Esophagus squamous epithelium (tissue), 5 donors: ENCODE results near the gene PHACTR1. TPM values are rescaled to one million over a fixed set of nuclear protein-coding genes. Genes with fewer than 3 reads are reported as not detected.

Source experiments
- DNase-seq: peaks from one replicate; lab custom pipeline; 2025; lab: John Stamatoyannopoulos, UW
- H3K27ac ChIP-seq, 4 donors: fragments of 200-600 bp; sonication (generic); one replicate each; pipeline ENCODE4 v1.5.1; 2016 to 2019; ENCODE audit warnings: mild to moderate bottlenecking in 1 of 4
- H3K27me3 ChIP-seq, 4 donors: fragments of 200-600 bp; sonication (generic); 1 replicate in 3 of 4; 2 replicates in 1 of 4; pipeline versions ENCODE4 v1.5.1 to v1.6.0; 2017 to 2021; ENCODE audit warnings: antibody characterized with exemption in 1 of 4
- H3K36me3 ChIP-seq, 3 donors: fragments of 200-600 bp; sonication (generic); one replicate each; pipeline ENCODE4 v1.5.1; 2016 to 2019
- H3K4me1 ChIP-seq, 3 donors: fragments of 200-600 bp; sonication (generic); one replicate each; pipeline ENCODE4 v1.5.1; 2017 to 2019
- H3K4me3 ChIP-seq, 4 donors: fragments of 200-600 bp; sonication (generic); 1 replicate in 3 of 4; 2 replicates in 1 of 4; pipeline ENCODE4 v1.5.1; 2016 to 2019; ENCODE audit warnings: mild to moderate bottlenecking in 2 of 4, moderate library complexity in 1 of 4
- H3K9me3 ChIP-seq, 3 donors: fragments of 200-600 bp; sonication (generic); one replicate each; pipeline ENCODE4 v1.5.1; 2016 to 2019
- POLR2A ChIP-seq, 4 donors: fragments of 450-650 bp; IDR thresholded peaks; one replicate each; pipeline ENCODE4 v1.6.1; 2017; ENCODE audit warnings: antibody characterized with exemption in 4 of 4, mild to moderate bottlenecking in 4 of 4, moderate library complexity in 3 of 4
- WGBS, 2 donors: methylation state at CpG; one replicate each; pipeline ENCODE4 v1.1.5; 2018; 5-methylcytosine and 5-hydroxymethylcytosine counted together
- intact Hi-C: fragments of 100-400 bp; cut with DNase I; formaldehyde crosslinking; loops from one replicate; pipeline ENCODE4 v1.15.0; 2022
- total RNA-seq, 4 donors: library from RNA; depleted of rRNA; stranded (reverse); fragments of >200 nt; gene quantifications; one replicate each; pipeline ENCODE4 v1.1.0, GENCODE V29; 2016
- TF ChIP-seq, protein P1 (sequence below), 6 experiments: fragments of 450-650 bp in 4 of 6; fragments of 200-600 bp in 2 of 6; sonication (generic) in 2 of 6; IDR thresholded peaks; one replicate each; pipeline ENCODE4 v1.5.1; 2016 to 2019; ENCODE audit warnings: antibody characterized with exemption in 6 of 6, mild to moderate bottlenecking in 4 of 6, moderate library complexity in 4 of 6
- donor health status: DM: yes; HTN: yes; CAD: no.

Gene PHACTR1
- total RNA-seq, 4 donors from 2014 or later = 1.5 to 7.2 (median 4.5) TPM

DNA sequence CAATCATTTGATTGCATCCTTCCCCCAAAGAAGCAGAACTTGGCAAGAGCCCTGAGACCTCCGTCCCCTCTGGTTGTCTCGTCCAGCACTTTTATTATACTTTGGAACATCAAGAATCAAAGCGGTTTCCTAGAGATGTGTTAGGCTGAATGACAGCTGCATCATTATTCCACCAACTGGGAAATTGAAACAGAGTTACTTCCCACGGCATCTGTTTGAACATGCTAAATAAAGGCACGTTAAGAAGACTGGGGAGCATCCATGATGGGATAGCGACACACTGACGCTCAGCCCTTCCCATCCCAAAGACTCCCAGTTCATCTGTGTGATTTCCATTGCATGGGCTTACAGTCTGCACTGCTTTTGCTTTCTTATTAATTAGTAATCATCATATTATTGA lies 464.0 kb downstream of the PHACTR1 start:
- TF ChIP-seq, protein P1, sequence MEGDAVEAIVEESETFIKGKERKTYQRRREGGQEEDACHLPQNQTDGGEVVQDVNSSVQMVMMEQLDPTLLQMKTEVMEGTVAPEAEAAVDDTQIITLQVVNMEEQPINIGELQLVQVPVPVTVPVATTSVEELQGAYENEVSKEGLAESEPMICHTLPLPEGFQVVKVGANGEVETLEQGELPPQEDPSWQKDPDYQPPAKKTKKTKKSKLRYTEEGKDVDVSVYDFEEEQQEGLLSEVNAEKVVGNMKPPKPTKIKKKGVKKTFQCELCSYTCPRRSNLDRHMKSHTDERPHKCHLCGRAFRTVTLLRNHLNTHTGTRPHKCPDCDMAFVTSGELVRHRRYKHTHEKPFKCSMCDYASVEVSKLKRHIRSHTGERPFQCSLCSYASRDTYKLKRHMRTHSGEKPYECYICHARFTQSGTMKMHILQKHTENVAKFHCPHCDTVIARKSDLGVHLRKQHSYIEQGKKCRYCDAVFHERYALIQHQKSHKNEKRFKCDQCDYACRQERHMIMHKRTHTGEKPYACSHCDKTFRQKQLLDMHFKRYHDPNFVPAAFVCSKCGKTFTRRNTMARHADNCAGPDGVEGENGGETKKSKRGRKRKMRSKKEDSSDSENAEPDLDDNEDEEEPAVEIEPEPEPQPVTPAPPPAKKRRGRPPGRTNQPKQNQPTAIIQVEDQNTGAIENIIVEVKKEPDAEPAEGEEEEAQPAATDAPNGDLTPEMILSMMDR (IDR thresholded peaks at IDR 0.05) = no peak
- no peak for TF ChIP-seq POLR2A (IDR thresholded peaks at IDR 0.05)
- intact Hi-C loops = no loop called here

DNA sequence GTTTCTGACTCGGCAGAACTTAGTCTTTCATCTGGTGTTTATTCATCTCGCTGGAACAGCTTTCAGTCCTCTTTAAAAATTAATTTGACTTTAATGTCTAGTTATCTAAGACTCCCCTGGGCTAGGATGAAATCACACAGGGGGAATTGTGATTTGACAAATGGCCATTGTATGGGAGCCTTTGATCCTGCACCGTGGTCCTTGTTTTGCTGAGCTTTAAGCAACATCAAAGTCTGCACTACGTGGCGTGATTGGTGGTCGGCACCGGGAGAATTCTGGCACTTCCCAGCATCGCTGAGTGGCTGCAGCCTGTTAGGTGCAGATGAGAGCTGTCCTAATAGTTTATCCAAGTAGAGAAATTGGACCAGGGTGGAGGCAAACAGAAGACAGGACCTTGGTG lies 464.8 kb downstream of the PHACTR1 start:
- intact Hi-C loops = no loop called here
- TF ChIP-seq, protein P1 (IDR thresholded peaks at IDR 0.05) = no peak
- TF ChIP-seq POLR2A (IDR thresholded peaks at IDR 0.05) = no peak
- H3K27ac ChIP-seq = no peak overlapping the region
- H3K27me3 ChIP-seq = no peaks in the 10 kb centered on the region
- DNase-seq = no peak
- H3K9me3 ChIP-seq = no peaks in the 10 kb centered on the region
- H3K4me3 ChIP-seq = no peak overlapping the region
- no peaks in the 10 kb centered on the region for H3K4me1 ChIP-seq
- no peaks in the 10 kb centered on the region for H3K36me3 ChIP-seq
- WGBS, 2 donors = 55 to 58% methylated on average over 8 of the region's 8 CpGs

More for the DNA sequence above, 464.0 kb downstream of the PHACTR1 start:
- Histone ChIP-seq H3K27ac (no peak overlapping the region), H3K9me3 (no peaks in the 10 kb centered on the region), H3K36me3 (no peaks in the 10 kb centered on the region), H3K4me1 (no peaks in the 10 kb centered on the region), H3K4me3 (no peak overlapping the region), H3K27me3 (peaks cover 0 to 6% (median 0%) of the 10 kb centered on the region in 4 donors)
- no peak for DNase-seq
- 81 to 87% methylated on average over 7 of the region's 7 CpGs for WGBS, 2 donors

DNA sequence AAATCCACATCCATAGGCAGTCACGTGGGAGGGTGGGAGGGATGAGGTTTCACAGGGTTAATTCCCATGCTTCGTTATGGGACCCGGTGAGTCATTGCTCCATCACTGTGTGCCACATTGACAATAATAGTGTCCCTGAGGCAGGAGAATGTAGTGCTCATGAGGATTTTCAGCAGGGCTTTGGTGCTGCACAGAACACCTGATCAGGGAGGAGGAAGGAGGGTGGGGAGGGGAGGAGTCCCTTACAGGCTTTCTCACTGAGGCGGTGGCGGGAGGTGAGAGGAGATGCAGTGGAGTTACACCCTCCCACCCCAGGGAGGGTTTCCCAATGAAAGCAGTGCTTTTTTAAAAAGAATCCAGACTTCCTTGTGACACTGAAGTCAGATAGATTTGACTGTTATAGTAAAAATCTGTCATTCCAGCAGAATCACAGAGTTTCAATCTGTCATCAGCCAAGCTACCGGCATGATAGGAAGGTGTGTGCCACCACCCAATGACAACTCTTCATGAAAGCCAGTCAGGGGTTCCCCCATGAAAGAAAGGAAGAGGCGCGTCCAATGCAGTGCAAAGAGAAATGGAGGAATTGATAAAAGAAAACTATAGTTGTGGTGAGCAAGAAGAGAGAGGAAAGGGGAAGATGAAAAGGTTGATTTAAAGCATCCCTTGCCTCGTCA lies 467.0 kb downstream of the PHACTR1 start:
- no peak overlapping the region for H3K4me3 ChIP-seq
- DNase-seq = no peak
- H3K4me1 ChIP-seq = no peaks in the 10 kb centered on the region
- no peaks in the 10 kb centered on the region for H3K36me3 ChIP-seq
- 64 to 79% methylated on average over 8 to 9 of the region's 9 CpGs for WGBS, 2 donors
- H3K27ac ChIP-seq = no peak overlapping the region
- no peaks in the 10 kb centered on the region for H3K27me3 ChIP-seq
- TF ChIP-seq POLR2A (IDR thresholded peaks at IDR 0.05) = no peak
- TF ChIP-seq, protein P1 (IDR thresholded peaks at IDR 0.05) = no peak
- intact Hi-C loops = no loop called here
- H3K9me3 ChIP-seq = no peaks in the 10 kb centered on the region

DNA sequence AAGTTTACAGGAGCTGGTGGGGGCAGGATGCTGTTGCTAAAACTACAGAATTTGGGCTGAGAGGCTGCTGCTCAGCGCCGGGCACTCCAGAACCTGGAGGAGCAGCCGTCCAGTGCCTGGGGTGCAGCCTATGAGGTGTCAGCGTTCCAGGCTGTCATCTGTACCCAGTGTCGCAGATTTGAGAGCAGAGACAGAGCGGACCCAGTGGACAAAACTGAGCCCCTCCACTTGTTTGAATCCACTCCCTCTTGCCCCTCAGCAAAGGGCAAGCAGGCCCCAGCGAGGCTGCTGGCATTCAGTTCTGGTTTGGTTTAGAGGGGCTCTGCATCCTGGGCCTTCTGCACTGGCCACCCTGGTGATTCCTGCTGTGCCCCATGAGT lies 467.5 kb downstream of the PHACTR1 start:
- Histone ChIP-seq H3K27ac (no peak overlapping the region), H3K9me3 (no peaks in the 10 kb centered on the region), H3K36me3 (no peaks in the 10 kb centered on the region), H3K4me1 (no peaks in the 10 kb centered on the region), H3K4me3 (no peak overlapping the region), H3K27me3 (no peaks in the 10 kb centered on the region)
- 88 to 90% methylated on average over 6 of the region's 7 CpGs for WGBS, 2 donors
- no peak for DNase-seq
- intact Hi-C loops = no loop called here
- TF ChIP-seq, protein P1 (IDR thresholded peaks at IDR 0.05) = no peak
- no peak for TF ChIP-seq POLR2A (IDR thresholded peaks at IDR 0.05)

DNA sequence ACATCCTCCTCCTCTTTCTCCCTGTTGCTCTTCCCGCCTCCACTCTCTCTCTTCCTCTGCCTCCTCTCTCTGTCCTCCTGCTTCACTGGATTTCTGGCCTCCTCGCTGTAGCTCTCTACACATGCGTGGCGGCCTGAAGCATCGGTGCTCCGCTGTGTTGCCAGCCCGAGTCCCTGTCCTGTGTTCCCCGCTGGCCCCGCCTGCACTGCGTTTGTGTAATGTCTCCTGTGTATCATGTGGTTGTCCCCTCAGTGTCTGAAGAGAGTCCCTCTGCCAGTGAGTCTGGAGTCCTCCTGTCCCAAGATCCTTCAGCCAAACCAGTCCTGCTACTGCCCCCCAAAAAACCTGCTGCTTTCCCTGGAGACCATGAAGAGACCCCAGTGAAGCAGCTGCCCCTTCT lies 468.0 kb downstream of the PHACTR1 start:
- WGBS, 2 donors = 94 to 98% methylated on average over 10 of the region's 10 CpGs

More for the DNA sequence above, 468.0 kb downstream of the PHACTR1 start:
- H3K4me3 ChIP-seq = no peak overlapping the region
- intact Hi-C loops = no loop called here
- no peaks in the 10 kb centered on the region for H3K36me3 ChIP-seq
- H3K9me3 ChIP-seq = no peaks in the 10 kb centered on the region
- H3K4me1 ChIP-seq = no peaks in the 10 kb centered on the region
- no peak for DNase-seq
- no peak overlapping the region for H3K27ac ChIP-seq
- no peaks in the 10 kb centered on the region for H3K27me3 ChIP-seq
- TF ChIP-seq, protein P1 (IDR thresholded peaks at IDR 0.05) = no peak
- no peak for TF ChIP-seq POLR2A (IDR thresholded peaks at IDR 0.05)
